Globus pallidus (tissue), 1 donor: ENCODE measurements around the gene FSCN2.

Source experiments
- DNase-seq: peaks from one replicate; pipeline ENCODE4 v3.0.0-alpha.2; 2015; ENCODE audit warnings: low spot score

FSCN2 gene

DNA sequence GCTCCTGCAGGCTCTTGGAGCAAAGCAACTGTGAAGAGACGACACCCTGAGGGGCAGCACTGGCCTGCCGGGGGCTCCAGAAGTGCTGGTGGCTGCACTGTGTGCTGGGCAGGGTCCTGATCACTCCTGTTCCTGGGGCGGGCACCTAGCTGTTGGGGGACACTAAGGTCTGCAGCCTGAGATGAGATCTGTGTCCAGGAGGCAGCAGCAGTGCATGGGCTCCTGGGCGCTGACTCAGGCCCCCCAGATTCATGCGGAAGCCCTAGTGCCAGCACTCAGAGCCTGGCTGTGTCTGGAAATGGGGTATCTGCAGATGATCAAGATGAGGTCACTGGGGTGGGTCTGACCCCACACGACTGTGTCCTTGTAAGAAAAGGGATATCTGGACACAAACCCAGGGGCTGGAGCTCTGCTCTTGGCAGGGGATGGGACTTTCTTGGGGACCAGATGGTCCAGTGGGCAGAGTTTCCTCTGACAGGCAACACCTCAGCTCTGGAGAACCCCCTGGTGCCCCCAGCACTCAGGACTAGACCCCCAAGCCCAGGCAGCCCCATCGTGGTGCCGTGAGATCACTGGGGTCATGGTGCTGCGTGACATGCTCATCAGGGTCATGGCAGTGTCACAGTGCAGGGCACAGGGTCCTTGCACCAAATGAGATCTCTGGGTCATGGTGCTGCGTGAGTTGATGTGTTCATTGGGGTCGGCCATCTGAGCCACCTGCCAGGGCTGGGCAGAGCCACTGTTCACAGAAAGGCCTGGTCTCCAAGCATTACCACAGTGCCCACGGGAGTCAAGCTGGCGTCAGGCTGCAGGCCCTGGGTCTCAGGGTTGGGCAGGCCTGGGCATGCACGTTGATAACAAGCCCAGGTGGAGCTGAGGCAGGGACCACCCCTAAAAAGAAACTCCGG, 14.5 kb downstream of the FSCN2 start:
- DNase-seq: no peak

DNA sequence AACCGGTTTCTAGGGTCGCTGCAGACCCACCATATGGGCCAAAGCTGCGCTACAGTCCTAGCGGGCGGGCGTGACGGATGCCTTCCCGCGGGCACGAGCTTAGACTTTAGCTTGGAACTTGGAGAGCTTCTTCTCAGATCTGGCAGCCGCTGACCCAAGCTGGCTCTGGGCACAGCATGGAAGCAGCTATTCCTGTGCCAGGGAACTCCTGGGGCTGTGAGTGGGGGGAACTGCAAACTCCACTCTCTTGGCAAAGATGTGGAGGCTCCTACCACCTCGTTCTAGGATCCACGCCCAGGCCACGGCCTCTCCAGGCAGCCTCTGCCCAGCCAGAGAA, 15.1 kb downstream of the FSCN2 start:
- no peak for DNase-seq

DNA sequence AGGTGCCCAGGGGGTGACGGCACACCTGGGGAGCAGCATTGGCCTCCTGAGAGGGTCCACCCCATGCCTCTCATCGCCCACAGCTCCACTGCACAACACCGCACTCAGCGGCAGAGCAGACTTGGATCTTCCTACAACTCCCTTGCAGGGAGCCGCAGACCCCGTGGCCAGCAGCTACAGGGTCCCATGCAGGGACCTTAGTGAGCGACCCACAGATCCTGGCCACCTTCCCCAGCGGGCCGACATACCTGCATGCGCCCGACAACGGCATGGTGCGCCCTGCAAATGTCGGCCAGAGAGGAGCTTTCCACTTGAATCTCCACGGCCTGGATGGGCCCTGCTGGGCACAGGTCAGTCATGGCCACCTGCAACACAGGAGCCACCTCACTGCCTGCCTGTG, 15.6 kb downstream of the FSCN2 start:
- DNase-seq: no peak

DNA sequence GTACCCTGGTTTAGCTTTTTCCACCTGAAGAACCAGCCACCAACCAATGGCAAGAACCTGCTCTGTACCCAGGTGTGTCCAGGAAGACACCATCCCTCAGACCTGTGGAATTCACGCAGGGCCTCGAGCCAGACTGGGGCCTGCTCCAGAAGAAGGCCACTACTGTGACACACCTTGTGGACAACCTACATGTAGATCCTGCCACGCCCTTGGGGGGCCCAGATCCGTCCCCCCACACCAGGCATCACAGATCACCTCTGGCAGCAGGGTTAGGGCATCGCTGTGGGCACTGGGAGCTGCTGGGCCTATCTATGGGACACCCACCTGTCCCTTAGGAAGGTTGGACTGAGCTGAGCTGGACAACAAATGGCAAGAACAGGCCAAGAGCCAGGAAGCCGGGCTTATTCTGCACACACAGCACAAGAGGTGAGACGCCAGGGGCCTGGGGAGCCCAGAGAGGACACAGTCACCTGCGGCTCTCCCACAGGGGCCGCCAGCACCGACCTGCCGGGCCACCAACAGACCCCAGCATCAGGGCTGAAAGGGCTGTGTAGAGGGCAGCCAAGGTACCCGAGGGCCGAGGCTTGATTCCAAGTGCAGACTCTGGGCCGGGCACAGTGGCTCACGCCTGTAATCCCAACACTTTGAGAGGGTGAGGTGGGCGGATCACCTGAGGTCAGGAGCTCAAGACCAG, 16.3 kb downstream of the FSCN2 start:
- no peak for DNase-seq

DNA sequence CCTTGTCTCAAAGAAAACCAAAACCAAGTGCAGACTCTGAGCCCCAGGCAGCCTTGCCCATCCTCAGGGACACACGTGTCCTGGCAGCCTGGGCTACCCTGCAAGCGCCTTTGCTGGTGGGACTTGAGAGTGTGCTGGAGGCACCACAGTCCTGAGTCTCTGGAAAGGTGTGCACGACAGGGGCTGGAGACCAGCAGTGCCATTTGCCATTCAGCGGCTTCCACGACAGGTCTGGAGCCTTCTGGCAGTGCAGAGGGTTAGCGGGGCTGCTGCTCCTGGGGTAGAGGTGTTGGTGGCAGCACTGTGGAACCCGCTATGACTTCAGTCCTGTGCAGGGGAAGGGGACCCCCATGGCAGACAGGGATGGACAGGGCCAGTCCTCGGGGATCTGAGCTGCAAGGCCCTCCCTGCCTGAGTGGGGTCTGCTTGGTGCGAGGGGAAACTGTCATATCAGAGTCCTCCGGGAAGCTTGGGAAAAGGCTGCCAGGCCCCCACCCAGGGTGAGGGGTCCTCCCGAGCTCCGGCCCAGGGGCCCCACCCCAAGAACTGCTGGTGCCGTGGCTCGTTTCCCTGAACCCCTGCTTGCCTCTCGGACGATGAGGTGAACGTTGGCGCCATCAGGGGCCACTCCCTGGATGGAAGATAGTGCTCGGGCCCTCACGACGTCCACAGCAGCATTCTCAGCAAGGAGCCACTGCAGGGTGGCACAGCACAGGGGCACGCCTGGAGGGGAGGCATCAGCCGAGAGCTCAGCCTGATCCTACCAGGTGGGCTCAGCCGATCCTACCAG, 17.2 kb downstream of the FSCN2 start:
- DNase-seq: no peak

DNA sequence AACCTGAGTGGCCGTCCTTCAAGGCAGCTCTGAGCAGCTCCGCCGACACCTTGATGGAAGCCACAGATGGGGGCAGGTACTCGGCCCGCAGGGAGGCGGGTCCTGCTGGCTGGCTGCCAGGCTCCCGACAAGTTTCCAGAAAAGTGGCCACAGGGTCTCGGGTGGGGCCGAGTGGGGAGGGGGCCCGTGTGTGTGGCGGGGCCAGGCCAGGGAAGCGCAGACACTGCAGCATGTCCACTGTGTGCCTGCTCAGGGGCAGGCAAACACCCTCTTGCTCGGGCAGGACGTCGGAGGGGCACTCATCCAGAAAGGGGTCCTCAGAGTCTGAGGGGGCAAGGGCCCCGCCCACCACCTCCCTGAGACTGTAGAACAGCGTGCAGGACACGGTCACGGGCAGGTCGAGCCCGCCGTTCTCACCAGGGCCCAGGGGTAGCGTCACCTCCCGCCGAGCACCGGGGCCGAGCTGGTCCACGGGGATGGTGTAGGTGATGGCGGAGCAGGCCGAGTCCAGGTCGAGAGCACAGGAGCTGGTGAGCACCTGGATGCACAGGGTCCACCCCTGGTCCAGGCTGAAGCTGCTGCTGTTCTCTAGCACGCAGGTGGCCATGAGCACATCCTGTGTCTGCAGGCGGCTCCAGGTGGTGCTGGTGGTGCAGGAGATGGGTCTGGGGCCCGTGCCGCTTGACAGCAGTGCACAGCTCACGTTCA, 18.9 kb downstream of the FSCN2 start:
- no peak for DNase-seq

DNA sequence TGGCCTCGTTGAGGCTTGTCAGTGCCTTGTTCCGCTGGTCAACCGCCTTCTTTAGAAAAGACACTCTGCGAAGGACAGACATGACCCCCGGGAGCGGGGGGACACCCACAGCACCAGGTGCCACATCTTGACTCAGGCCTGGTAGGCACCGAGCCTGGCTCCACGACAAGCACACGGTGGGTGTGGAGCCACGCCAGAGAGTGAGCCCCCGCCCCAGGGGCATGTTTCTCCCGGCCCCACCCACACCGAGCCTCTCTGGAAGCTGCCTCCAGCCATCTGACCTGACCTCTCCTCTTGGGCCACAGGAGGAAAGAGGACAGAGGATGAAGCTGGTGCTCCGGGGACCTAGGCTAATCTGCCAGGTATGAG, 19.4 kb downstream of the FSCN2 start:
- DNase-seq: no peak

DNA sequence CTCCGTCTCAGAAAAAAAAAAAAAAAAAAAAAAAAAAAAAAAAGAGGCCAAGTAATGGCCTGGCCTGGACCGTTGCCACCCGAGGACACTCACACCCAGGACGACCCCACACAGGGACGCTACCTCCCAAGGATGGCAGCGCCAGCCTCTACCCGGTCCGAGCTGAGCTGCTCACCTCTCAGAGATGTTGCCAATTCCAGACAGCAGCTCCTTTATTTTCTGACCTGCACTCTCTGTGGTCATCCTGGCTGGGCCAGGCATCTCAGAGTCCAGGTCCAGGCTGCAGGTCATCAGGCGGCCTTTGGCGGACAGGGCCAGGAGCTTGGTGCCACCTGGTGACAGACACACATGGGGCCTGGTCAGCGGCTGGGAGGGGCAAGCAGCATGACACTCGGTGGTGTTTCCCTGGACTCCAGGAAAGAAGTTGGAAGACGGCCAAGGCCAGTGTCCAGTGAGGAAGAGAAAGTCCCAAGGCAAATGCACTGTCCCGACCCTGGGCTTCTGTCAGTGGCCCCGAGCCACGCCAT, 20.9 kb downstream of the FSCN2 start:
- DNase-seq: no peak

DNA sequence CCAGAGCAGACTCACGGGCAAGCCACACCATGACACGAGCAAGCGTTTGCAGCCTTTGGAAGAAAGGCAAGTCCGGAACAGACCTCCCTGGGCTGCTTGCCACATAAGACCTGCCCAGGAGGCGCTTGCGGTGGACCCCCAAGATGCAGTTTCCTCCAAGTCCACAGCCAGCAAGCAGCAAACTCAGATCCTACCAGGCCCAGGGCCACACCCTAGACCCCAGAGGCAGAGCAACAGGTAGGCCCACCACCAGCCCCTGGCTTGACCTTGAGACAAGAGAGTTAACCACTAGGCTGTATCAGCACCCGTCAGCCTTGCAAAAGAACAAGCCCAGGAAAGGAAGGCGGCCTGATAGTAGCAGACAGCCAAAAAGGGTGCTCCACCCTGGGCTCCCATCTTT, 21.6 kb downstream of the FSCN2 start:
- no peak for DNase-seq

DNA sequence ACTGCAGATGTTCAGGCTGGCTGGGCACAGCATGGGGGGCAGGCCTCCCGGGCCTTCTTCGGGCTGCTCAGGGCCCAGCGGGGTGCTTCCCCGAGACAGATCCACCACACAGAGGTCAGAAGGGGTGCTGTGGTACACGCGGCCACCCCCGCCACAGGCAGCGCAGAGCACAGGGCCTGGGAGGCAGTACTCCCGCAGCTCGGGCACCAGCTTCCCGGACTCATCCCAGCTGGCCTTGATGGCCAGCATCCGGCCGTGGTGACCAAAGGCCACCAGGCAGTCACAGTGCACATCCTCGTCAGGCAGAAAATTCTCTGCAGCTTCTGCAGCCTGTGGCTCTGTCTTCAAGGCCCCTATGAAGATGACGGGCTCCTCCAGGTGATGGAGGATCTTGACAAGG, 22.1 kb downstream of the FSCN2 start:
- no peak for DNase-seq

DNA sequence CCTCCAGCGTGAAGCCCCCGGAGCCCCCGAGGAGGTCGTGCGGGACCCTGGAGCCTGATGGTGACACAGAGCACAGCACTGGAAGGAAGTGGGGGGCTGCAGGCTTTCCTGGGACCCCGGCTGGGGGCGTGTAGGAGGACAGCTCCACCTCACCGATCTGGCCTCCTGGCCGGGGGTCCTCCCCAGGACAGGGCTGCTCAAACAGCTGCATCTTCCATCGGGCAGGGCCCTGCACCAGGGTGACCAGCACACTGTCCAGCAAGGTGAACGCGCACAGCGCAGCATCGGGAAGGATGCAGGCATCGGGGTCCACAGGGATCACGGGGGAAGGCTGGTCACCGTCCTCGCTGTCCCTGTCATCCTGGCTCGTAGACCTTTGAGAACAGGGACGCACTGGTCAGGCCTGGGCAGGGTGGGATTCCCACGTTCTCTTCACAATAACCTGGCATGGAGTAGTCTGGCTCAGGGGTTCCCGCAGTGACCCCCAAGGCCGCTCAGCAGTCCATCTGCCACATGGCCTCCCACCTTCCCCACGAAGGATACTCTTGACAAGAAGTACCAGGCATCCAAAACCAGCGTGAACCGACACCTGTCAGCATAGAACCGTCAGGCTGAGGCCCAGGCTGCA, 22.8 kb downstream of the FSCN2 start:
- no peak for DNase-seq

DNA sequence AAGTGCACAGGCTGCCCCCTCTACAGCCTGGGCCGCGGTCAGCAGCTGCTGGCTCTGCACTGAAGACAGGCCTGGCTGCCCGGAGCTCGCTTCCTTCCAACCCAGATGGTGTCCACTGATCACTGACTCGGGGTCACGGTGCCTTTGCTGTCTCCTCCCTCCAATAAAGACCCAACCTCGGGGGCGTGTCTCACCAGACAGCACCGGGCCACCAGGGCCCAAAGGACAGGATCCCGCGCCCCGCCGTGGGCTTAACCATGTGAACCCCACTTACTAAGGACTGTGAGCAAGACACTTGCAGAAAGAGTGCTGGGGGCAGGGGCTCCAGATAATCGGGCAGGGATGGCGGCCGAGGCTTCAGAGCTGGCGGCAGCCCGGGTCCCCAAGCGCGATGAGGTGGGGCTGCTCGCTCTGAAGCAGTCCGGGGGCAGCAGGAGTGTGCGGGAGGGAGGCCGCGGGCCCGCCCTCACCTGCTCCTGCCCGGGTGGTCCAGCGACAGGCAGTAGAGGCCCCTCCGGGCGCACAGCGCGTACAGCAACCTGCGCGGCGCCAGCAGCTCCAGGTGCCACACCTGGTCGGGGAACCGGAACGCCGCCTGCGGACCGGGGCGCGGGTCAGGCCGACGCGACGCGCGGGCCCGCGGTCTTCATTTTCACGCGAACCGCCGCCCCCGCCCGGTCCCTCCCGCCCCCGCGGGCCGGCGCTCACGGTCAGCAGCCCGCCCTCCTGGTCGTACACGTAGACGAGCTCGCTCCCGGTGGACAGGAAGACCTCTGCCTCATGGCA, 23.5 kb downstream of the FSCN2 start:
- no peak for DNase-seq

DNA sequence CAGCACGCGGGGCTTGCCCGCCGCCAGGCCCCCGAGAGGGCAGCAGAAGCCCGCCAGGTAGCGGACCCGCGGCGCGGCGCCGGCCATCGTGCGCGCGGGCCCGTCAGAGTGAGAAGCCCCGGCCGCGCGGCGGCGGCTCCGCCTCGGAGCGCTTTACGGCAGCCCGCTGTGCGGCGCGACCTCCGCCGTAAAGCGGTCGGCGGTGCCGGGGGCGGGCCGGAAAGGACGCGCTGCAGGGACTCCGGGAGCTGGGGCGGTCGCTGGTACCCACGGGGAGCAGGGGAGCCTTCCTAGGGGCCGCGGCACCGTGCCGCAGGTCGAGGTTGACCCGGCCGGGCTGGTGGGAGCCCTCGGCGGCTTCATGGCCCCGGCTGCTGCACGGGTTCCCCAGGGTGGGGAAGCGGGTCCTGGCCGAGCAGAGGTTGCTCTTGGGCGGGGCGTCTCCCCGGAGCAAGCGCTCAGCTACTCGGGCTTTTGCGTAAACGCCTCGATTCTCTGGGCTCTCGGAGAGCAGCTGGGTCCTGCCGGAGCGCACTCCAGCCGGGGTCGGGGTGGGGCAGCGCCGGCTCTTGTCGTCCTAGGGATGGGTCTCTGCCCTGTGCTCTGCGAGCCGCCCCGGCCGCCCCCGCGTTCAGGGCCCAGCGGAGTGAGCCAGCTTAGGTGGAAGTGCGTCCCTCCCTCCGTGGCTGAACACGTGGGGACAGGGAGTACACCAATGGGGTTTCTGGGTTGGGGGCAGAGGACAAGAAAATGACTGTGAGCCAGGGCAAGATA, 24.3 kb downstream of the FSCN2 start, which contains the start of gene FAAP100:
Gene FAAP100 (minus strand): TSS at position 110 of the 774 bp plus-strand sequence. CDS start 23 bp downstream, at position 87.
- DNase-seq: peak; percentile 68

DNA sequence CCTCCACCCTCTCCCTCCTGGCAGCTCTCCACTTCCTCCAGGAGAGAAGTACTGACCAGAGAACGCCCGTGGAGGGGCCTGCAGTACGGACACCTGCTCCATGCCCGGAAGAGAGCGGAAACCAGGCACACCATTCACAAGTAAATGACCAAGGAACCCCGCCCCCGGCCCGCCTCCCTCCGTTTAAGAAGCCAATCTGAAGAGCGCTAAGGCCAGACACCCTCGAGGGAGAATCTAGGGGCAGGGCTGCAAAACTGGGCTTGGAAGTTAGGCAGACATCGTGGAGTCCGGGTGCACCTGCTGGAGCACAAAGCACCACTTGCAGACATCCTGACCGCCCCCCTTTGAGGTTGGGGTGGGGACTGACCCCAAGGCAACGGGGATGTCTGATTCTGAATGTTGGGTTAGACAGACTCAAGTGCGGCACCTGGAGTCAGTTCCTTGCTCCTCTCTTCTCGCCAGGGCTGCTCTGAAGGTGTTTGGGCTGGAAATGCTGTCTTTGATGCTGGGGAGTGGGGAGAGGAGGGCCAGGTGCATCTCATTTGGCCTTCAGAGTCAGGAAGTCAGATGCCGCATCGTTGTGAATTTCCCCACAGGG, 24.9 kb downstream of the FSCN2 start:
- peak; percentile 51 for DNase-seq

DNA sequence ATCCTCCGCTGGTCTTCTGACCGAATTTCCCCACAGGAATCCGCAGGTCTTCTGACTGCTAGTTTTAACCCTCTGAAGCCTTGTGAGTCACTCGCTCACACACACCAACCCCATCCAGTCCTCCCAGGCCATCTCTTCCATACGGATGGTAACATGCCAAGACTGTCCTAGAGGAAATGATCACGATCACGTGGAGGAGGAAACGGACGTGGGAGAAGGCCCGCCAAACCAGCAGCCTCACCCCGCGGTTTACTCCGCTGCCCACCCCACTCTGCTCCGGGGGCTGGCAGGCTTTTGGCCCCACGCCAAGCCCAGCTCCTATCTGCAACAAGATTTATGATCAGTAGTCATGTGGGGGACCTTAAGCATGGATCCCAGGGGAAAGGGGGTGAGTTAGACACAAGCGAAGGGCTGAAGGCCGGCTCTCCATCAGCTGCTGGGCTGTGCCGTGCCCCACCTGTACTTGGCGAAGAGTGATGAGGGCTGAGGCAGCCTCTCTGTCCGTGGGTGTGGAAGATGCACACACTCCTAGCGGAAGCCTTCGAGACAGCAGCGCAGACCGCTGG, 25.5 kb downstream of the FSCN2 start:
- DNase-seq: no peak

DNA sequence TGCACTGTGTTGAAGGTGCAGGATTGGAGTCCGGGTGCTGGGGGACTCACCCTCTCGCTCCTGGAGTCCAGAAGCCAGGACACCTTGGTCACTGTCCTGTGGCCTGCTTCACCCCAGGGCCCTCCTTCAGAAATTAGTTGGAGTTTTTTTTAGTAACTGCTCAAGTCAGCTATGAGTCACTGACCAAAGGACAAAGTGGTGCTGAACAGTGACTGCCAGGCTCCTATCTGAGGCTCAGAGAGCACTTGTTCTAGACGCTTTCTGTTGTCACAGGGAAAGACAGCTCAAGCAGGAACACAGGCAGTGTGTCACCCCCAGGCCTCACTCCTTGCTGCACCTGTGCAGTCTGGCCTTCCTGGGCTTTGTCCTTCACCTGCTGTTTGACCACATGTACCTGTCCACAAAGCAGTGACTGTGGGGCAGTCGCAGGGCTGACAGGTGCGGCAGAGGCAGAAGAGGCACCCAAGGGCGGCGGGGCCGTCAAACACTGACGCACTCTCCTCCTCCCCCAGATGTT, 28.1 kb downstream of the FSCN2 start:
- no peak for DNase-seq

DNA sequence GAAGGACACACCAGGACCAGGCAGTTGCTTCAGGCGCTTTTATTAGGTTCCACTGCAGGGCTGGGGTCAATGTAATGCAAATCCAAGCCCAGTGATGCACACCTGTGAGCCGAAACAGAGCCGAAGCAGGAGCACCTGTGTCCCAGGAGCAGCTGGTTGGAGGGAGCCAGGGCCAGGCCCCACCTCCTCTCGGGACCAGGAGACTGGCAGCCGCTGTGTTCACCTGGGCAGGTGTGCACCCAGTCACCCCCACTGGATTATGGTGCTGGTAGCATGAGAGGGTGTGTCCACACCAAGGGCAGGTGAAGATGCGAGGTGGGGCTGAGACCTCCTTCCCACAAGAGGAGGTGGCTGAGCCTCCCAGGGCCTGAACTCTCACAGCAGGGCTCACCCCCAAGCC, 28.7 kb downstream of the FSCN2 start:
- no peak for DNase-seq

DNA sequence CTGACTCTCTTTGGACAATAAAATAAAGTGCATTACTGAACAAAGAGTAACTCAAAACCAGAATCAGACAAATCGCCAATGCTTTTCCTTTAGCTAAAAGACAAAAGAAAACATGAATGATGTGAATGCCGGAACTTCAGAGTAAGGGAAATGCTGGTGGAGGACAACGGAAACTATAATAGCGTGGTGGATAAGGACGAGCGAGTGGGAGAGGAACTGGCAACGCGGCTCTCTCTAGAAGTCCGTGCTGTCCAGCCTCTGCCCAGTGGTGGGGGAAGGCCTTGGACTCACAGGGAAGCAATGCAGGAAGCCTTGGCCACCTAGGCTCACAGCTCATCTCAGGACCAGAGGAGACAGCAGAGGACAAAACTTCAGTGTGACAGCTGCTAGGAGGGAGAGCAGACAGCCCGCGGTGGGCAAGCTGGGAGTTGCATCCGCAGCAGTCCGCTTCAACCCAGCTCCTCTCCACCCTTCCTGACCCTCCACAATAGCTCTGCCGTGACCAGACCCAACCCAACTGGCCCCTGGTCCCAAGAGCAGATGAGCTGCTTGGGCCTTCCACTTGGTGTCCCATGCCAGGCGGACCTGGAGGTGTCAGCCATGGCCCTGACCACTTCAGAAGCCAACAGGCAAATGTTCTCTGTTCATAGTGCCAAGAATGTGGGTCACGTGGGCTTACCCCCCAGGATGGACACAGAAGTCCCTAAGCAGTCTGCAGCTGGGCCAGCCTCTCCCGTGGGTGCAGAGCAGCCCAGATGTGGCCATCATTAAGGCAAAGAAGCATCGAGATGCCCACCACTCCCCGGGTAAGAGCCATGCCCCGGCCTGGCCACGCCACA, 29.3 kb downstream of the FSCN2 start:
- DNase-seq: no peak
